Limb (tissue), 2 donors: Measurements from ENCODE around the gene BPIFA2.

Experiments
- DNase-seq, 2 donors: peaks; one replicate each; pipeline ENCODE4 v3.0.0-alpha.2; 2016; ENCODE audit errors: extremely low spot score in 2 of 2

The BPIFA2 gene

GRCh38 chr20:33192912-33193501, 25.0 kb downstream of the BPIFA2 start:
- DNase-seq, result no peak

DNA sequence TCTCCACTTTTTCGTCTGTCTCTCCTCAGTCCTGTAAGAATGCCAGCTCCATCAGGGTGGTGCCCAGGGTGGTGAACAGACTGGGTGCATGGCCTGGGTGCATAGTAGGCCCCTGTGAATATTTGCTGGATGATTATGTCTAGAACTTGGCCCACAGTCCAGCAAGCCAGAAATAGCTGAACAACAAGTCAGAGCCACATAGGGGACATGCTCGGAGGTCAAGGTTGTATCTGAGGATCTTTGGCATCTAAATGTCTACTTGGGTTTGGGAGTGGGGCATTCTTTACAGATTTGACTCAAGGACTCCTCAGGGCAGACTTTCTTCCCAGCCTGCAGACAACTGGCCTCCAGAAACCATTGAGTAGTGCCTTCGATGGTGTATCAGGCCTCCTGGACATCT, 31.1 kb downstream of the BPIFA2 start:
- DNase-seq, result no peak

GRCh38 chr20:33202451-33202850, 34.5 kb downstream of the BPIFA2 start:
- no peak for DNase-seq

- DNase-seq, result no peak
Measured at GRCh38 chr20:33203444-33203843, 35.5 kb downstream of the BPIFA2 start.

DNA sequence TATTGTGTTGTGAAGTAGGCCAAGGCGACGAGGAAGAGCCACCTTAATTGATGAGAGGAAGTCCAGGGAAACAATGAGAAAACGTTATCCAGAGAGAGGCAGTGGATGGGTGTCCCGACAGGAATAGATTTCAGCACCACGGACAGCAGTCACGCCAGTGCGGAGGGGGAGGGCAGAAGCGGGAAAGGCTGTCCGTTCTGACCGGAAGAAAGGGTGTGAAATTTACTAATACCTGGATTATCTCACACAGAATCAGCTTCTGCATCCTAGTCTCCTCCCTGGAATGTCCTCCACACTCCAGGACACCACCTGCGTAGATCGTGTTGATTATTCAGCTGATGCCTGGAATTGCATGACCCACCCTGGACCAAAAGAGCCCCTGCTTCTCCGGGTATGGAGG, 41.8 kb downstream of the BPIFA2 start:
- peak; percentile 70 to 83 for DNase-seq

DNA sequence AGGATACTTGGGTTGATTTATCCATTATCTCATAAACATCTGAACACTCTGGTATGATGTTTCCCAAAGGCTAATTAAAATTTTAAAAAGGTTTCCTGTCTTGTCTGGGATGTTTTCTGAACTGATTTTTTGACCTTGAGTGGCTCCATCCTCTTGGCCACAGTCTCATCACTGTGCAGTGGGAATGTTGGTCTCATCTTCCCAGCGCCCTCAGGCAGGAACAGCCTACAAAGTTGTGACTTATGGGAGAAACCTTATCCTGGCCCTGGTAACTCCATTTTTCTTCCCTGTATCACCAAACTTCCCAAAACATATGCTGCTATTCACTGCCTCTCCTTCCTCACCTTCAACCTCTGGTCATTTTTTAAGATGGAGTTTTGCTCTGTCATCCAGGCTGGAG, 42.4 kb downstream of the BPIFA2 start:
- no peak for DNase-seq

DNA sequence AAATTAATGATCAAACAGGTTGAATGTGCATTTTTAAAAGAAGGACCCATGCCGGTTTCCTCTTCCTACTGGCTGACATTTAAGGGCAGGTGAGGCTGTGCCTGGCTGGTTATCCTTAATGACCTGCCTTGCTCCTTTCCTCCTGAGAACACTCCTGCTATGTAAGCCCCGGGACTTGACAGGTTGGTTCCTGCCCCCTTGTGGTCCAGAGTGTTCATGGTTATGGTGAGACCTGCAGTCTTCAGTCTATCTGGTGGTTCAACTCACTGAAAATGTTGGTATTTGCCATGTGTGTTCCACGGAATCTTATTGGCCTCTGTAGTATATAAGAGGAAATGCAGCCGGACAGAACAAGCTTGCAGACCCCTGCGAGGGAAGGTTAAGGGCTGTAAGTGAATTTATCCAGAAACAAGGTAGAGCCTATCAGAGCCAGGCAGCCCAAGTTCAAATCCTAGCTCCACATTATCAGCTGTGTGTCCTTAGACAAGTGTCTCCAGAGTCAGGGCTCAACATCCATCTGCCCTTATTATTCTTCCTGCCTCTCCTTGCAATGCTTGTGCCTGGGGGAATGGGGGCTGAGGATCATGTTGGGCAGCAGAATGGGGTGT, 44.0 kb downstream of the BPIFA2 start:
- DNase-seq, result peak in 1 of 2 donors; percentile 42

DNA sequence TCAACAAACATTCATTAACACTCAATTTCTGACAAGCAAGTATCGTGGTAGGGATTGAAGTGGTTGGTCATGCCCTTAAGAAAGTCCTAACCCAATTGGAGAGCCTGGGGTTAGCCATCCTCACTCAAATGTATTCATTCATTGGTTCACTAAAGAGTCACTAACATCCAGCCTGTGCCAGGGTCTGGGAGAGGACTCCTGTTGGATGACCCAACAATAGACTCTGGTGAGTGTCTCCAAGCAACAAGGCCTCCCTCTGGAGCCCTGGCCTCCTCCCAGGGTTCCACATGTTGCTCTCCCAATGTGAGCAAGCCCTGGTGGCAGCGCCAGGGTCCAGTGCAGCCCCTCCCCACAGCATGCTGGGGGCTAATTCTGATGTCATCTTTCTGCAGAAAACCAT, 49.1 kb downstream of the BPIFA2 start, which contains the start of gene BPIFA3:
Gene BPIFA3 (plus strand): TSS at position 301 of the 400 bp plus-strand sequence. CDS start 185 bp downstream, outside the sequence.
- no peak for DNase-seq

DNA sequence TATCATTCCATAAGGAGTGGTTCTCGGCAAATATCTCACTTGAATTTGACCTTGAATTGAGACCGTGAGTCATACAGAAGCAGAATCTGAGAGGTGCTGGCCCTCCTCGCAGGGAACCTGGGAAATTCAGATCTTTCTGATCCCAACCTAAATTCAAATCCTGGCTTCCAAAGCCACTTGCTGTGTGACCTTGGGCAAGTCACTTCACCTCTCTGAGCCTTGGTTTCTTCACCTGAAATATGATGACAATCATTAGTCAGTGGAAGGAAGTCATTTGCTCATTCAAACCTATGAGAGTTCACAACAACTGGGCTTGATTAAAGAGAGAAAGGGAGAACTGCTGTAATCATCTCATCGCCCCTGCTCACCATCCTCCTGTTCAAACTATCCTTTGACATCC, 56.4 kb downstream of the BPIFA2 start:
- no peak for DNase-seq

- no peak for DNase-seq
Measured at GRCh38 chr20:33229843-33230242, 61.9 kb downstream of the BPIFA2 start.
